ENCODE data around the gene MDM4.

DNA sequence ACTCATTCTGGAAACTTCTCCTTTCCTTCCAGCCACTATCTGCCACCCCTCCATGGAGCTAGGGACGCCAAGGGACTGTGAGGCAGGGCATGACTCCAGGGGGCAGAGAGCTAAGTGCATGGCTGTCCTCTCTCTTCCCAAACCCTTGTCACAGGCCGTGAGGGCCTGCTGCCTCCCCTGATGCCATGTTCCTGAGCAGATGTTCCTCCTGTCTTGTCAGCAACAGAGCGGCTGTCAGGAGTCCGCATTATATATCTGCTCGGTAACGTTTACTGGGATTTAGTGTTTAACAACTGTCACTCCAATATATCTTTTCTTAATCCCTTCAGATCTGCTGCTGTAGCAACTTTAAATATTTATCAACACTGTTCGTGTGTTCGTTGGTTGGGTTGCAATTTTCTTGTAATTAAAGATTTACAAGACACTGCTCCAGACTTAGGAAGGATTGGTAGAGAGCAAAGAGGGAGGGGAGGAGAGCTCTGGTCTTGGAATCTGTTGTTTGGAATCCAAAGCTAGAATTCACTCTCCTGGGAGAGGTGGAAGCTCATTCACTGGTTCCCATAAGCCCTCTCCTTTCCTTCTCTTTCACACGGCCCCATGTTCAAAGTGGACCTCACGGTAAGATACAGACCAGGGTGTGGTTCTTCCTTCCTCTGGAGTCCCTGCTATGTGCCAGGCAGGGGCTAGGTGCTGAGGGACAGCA lies 76.2 kb downstream of the MDM4 start:
- TF ChIP-seq, protein P1, sequence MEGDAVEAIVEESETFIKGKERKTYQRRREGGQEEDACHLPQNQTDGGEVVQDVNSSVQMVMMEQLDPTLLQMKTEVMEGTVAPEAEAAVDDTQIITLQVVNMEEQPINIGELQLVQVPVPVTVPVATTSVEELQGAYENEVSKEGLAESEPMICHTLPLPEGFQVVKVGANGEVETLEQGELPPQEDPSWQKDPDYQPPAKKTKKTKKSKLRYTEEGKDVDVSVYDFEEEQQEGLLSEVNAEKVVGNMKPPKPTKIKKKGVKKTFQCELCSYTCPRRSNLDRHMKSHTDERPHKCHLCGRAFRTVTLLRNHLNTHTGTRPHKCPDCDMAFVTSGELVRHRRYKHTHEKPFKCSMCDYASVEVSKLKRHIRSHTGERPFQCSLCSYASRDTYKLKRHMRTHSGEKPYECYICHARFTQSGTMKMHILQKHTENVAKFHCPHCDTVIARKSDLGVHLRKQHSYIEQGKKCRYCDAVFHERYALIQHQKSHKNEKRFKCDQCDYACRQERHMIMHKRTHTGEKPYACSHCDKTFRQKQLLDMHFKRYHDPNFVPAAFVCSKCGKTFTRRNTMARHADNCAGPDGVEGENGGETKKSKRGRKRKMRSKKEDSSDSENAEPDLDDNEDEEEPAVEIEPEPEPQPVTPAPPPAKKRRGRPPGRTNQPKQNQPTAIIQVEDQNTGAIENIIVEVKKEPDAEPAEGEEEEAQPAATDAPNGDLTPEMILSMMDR (IDR thresholded peaks at IDR 0.05), result no peak
- TF ChIP-seq POLR2A (IDR thresholded peaks at IDR 0.05), result no peak

All from esophagus squamous epithelium (tissue), 4 donors.